ENCODE data around the gene FKTN.

FKTN gene

DNA sequence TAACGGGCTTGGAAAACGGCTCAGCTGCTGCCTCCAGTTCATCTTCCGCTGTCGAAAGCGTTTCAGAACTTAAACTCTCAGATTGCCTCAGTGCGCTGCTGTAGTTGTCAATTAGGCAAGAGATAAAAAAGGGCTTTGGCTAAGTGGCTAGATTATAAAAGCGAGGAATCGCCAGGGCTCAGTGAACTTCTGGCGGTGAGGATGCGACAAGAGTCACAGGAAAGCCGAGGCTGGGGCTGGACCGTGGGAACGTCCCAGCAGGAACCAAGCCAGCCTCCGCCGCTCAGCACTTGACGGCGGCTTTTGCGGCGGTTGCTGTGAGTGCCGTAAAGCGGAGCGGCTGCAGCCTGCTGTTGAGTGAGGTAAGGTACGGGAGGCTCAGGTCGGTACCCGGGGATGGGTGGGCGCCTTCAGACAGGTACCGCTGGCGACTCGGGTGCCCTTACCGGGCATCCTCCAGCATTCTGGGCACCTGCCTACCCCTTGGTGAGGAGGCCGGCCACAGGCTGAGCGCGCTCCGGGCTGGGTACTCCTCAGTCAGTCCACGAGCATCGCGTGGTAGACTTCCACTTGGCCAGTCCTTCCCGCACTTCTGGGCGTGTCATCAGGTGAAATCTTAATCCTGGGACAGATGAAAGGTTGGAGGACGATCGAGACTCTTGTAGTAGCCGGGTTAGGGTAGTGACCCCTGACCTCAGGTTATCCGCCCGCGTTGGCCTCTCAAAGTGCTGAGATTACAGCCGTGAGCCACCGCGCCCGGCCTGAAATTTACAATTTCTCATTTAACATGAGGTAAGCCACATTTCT, at the start of gene FKTN:
FKTN (plus strand) TSS at position 328 of the 807 bp plus-strand sequence. CDS start 16,902 bp downstream, outside the sequence.
- no peak for TF ChIP-seq EZH2phosphoT487 (IDR thresholded peaks at IDR 0.05; ENCODE audit: borderline replicate concordance)
- TF ChIP-seq, protein P1, sequence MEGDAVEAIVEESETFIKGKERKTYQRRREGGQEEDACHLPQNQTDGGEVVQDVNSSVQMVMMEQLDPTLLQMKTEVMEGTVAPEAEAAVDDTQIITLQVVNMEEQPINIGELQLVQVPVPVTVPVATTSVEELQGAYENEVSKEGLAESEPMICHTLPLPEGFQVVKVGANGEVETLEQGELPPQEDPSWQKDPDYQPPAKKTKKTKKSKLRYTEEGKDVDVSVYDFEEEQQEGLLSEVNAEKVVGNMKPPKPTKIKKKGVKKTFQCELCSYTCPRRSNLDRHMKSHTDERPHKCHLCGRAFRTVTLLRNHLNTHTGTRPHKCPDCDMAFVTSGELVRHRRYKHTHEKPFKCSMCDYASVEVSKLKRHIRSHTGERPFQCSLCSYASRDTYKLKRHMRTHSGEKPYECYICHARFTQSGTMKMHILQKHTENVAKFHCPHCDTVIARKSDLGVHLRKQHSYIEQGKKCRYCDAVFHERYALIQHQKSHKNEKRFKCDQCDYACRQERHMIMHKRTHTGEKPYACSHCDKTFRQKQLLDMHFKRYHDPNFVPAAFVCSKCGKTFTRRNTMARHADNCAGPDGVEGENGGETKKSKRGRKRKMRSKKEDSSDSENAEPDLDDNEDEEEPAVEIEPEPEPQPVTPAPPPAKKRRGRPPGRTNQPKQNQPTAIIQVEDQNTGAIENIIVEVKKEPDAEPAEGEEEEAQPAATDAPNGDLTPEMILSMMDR (conservative IDR thresholded peaks at IDR 0.05; ENCODE audit: low read length): no peak
- Histone ChIP-seq H3K9me3 (ENCODE audit: insufficient read depth, low read depth, low read length) (no peaks in the 10 kb centered on the region; the same call in 1 of the 2 replicates), H3K27me3 (ENCODE audit: insufficient read depth, low read length, poor library complexity, severe bottlenecking) (no peaks in the 10 kb centered on the region)

DNA sequence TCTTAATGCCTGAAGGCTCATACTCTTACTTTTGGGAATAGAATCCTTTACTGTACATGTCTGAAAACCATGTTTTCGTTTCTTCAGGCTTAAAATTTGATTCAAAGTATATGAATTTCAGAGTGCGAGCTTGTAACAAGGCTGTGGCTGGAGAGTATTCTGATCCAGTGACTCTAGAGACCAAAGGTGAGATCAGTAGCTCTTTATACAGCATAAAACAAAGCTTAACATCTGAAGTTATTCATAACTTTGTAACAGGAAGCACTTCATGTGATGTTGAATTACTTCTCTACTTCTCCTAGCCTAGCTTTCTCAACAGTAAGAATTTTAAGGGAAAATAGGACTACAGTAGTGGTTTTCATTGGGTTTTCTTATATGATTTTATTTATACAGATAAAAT, 49.4 kb upstream of the FKTN start:
- Histone ChIP-seq H3K79me2 (ENCODE audit: insufficient read depth, low read length) (no peaks in the 10 kb centered on the region), H3K9ac (ENCODE audit: low read depth, low read length, poor library complexity, severe bottlenecking) (no peak overlapping the region), H3K9me3 (ENCODE audit: insufficient read depth, low read depth, low read length) (no peaks in the 10 kb centered on the region), H3K27me3 (ENCODE audit: insufficient read depth, low read length, poor library complexity, severe bottlenecking) (no peaks in the 10 kb centered on the region), H3K36me3 (ENCODE audit: insufficient read depth, low read length) (peaks cover 9% of the 10 kb centered on the region; the same call in 1 of the 2 replicates), H2AFZ (ENCODE audit: low read length) (no peak overlapping the region), H3K4me3 (ENCODE audit: low read length, poor library complexity, severe bottlenecking) (no peak overlapping the region), H3K4me2 (ENCODE audit: low read depth, low read length, poor library complexity, severe bottlenecking) (no peak overlapping the region), H3K9me2 (replicated peaks; ENCODE audit: low read depth, low read length) (no peaks in the 10 kb centered on the region), H3F3A (ENCODE audit: low read depth) (no peaks in the 10 kb centered on the region), H4K20me1 (ENCODE audit: insufficient read depth, low read length, poor library complexity, severe bottlenecking) (no peaks in the 10 kb centered on the region), H3K4me1 (ENCODE audit: insufficient read depth, low read length, poor library complexity, severe bottlenecking) (peaks cover 10% of the 10 kb centered on the region)
- TF ChIP-seq EZH2phosphoT487 (IDR thresholded peaks at IDR 0.05; ENCODE audit: borderline replicate concordance): no peak
- TF ChIP-seq, protein P1 (conservative IDR thresholded peaks at IDR 0.05; ENCODE audit: low read length): no peak

More for the DNA sequence above, at the start of gene FKTN:
- Histone ChIP-seq H3K4me2 (ENCODE audit: low read depth, low read length, poor library complexity, severe bottlenecking) (peak within 1 kb of the TSS; percentile 87), H3K4me3 (ENCODE audit: low read length, poor library complexity, severe bottlenecking) (peak within 1 kb of the TSS; percentile 78), H3K9ac (ENCODE audit: low read depth, low read length, poor library complexity, severe bottlenecking) (peak within 1 kb of the TSS; percentile 63), H4K20me1 (ENCODE audit: insufficient read depth, low read length, poor library complexity, severe bottlenecking) (no peaks in the 10 kb centered on the region), H3F3A (ENCODE audit: low read depth) (no peaks in the 10 kb centered on the region), H3K36me3 (ENCODE audit: insufficient read depth, low read length) (no peaks in the 10 kb centered on the region), H3K4me1 (ENCODE audit: insufficient read depth, low read length, poor library complexity, severe bottlenecking) (peaks cover 6% of the 10 kb centered on the region), H2AFZ (ENCODE audit: low read length) (peak within 1 kb of the TSS; percentile 90), H3K79me2 (ENCODE audit: insufficient read depth, low read length) (peaks cover 12% of the 10 kb centered on the region), H3K9me2 (replicated peaks; ENCODE audit: low read depth, low read length) (no peaks in the 10 kb centered on the region)

GRCh38 chr9:105510024-105510423, 47.9 kb upstream of the FKTN start:
- no peaks in the 10 kb centered on the region for H3K79me2 ChIP-seq (ENCODE audit: insufficient read depth, low read length)
- H3K9me2 ChIP-seq (replicated peaks; ENCODE audit: low read depth, low read length): no peaks in the 10 kb centered on the region
- H3K4me1 ChIP-seq (ENCODE audit: insufficient read depth, low read length, poor library complexity, severe bottlenecking): no peaks in the 10 kb centered on the region
- no peak for TF ChIP-seq EZH2phosphoT487 (IDR thresholded peaks at IDR 0.05; ENCODE audit: borderline replicate concordance)
- no peaks in the 10 kb centered on the region for H3K9me3 ChIP-seq (ENCODE audit: insufficient read depth, low read depth, low read length)
- peaks cover 9% of the 10 kb centered on the region; the same call in 1 of the 2 replicates for H3K36me3 ChIP-seq (ENCODE audit: insufficient read depth, low read length)
- no peaks in the 10 kb centered on the region for H3F3A ChIP-seq (ENCODE audit: low read depth)
- no peaks in the 10 kb centered on the region for H4K20me1 ChIP-seq (ENCODE audit: insufficient read depth, low read length, poor library complexity, severe bottlenecking)
- H3K4me2 ChIP-seq (ENCODE audit: low read depth, low read length, poor library complexity, severe bottlenecking): no peak overlapping the region
- no peaks in the 10 kb centered on the region for H3K27me3 ChIP-seq (ENCODE audit: insufficient read depth, low read length, poor library complexity, severe bottlenecking)
- no peak overlapping the region for H2AFZ ChIP-seq (ENCODE audit: low read length)
- H3K4me3 ChIP-seq (ENCODE audit: low read length, poor library complexity, severe bottlenecking): no peak overlapping the region
- H3K9ac ChIP-seq (ENCODE audit: low read depth, low read length, poor library complexity, severe bottlenecking): no peak overlapping the region

All from Loucy (cell line).